Activated T-cell treated with anti-CD3 and anti-CD28 coated beads, Interleukin-2, amount 50 U/mL, for 24 hours (primary cell): ENCODE measurements around the gene ADARB2.
A peak's percentile ranks its signal among the peaks of the same experiment; 100 is the strongest.

Experiments
- DNase-seq: peaks from one replicate; pipeline ENCODE4 v3.0.0-alpha.2; 2020
- H3K27ac Mint-ChIP-seq: 2 replicates; pipeline ENCODE4 v1.8.0; 2020; ENCODE audit warnings: mild to moderate bottlenecking, mixed read lengths
- H3K27me3 Mint-ChIP-seq: 2 replicates; pipeline ENCODE4 v1.8.0; 2020; ENCODE audit warnings: mixed read lengths
- H3K36me3 Mint-ChIP-seq: 2 replicates; pipeline ENCODE4 v1.8.0; 2020; ENCODE audit warnings: low read depth, mixed read lengths
- H3K4me1 Mint-ChIP-seq: 2 replicates; pipeline ENCODE4 v1.8.0; 2020; ENCODE audit warnings: low read depth, mixed read lengths
- H3K4me3 Mint-ChIP-seq: 2 replicates; pipeline ENCODE4 v1.8.0; 2020; ENCODE audit warnings: mild to moderate bottlenecking, moderate library complexity, mixed read lengths
- H3K9me3 Mint-ChIP-seq: 2 replicates; pipeline ENCODE4 v1.8.0; 2020; ENCODE audit warnings: mixed read lengths

The ADARB2 gene

DNA sequence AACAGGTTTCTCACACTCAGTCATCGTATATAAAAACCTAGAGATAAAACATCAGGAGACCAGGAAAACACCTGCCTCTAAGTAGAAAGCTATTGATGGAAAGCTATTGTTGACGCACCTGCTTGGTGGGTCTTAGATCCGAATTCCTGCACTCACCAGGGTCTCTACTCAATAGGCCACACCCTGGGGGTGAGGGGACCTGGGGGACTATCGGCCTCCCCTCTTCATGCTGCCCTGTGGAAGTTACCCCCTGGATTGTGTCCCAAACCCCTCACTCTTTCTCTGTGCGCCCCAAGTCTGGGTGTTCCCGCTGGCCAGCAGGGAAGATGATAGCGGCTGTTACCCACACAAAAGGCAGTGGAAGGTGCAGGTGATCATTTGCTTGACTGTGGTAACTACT lies 368.1 kb downstream of the ADARB2 start:
- no peak for DNase-seq
- Mint-ChIP-seq H3K4me3 (no peak overlapping the region), H3K27me3 (peaks cover 56% of the 10 kb centered on the region), H3K36me3 (no peaks in the 10 kb centered on the region), H3K4me1 (no peaks in the 10 kb centered on the region), H3K9me3 (no peaks in the 10 kb centered on the region), H3K27ac (no peak overlapping the region)

- Mint-ChIP-seq H3K4me3 (no peak overlapping the region), H3K27ac (no peak overlapping the region), H3K36me3 (no peaks in the 10 kb centered on the region), H3K9me3 (no peaks in the 10 kb centered on the region), H3K4me1 (no peaks in the 10 kb centered on the region), H3K27me3 (peaks cover 57% of the 10 kb centered on the region)
- peak; percentile 6 for DNase-seq
Measured at GRCh38 chr10:1368842-1369171, 368.5 kb downstream of the ADARB2 start.

DNA sequence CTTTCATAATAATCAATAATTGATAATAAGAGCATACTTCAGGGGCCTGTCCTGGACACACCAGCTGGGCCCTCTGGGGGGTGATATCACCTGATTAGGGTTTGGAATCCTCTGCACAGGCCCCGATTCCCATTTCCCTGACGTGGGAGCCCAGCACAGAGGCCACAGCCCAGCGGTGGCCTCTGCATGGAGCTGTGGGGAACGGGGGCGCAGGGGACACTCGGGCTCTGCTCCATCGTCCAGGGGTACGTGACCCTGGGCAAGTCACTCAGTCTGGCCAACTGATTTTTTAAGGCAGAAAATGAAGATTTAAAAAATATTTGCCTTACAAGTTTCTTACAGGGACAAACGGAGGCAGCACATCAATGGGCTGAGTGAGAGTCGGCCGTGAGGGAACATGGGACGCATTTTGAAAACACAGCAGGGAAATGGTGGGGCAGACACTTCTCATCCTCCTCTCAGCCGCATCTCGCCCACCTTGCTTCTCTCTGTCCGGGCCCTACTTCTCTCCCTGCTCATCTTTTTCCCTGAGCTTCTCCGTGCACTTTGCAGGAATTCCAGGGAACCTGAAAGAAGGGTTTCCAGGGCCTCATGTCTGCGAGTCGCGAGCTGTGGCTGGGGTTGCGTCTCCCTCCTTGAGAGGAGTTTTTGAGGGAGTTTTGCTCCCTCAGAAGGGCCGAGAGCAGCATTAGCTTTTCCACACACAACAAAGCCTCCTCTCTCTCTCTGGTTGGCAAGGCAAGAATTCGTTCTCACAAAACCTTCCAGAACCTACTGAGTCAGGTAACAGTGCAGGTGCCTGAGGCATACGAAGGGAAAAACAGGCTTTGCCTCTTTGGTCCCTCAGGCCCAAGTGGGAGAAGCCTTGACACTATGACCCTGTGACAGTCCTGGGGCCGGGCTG lies 369.1 kb downstream of the ADARB2 start:
- H3K36me3 Mint-ChIP-seq, result no peaks in the 10 kb centered on the region
- peak; percentile 6 for DNase-seq
- no peak overlapping the region for H3K27ac Mint-ChIP-seq
- peaks cover 57% of the 10 kb centered on the region for H3K27me3 Mint-ChIP-seq
- H3K4me3 Mint-ChIP-seq, result no peak overlapping the region
- H3K4me1 Mint-ChIP-seq, result no peaks in the 10 kb centered on the region
- no peaks in the 10 kb centered on the region for H3K9me3 Mint-ChIP-seq

DNA sequence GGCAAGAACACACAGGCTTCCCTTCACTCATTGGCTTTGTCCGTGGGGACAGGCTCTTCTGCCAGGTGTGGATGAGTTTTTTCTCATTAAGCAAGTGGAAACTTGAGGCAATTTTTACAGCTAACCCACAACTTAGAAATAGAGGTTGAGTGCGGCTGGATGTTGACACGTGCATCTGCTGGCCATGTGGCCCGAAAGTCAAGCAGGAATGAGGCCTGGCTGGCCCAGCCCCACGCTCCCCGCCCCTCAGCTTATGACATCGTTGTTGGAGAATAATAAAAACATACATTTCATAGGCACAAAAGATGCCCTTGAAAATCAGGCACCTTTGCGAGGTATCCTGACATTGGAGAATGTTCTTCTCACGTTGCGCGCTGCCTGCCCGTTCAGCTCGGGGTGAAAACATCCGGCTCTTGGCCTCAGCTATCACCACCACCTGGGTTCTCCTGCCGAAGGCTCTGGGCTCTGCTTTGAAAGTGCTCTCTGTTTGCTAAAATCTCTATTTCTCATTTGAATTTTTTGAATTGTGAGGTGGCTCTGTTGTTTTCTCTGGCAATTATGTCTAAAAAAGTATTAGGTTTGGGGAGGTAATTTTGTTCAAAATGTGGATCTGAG lies 370.4 kb downstream of the ADARB2 start:
- H3K4me3 Mint-ChIP-seq, result no peak overlapping the region
- H3K36me3 Mint-ChIP-seq, result no peaks in the 10 kb centered on the region
- H3K27me3 Mint-ChIP-seq, result peaks cover 64% of the 10 kb centered on the region
- no peak for DNase-seq
- no peaks in the 10 kb centered on the region for H3K9me3 Mint-ChIP-seq
- H3K27ac Mint-ChIP-seq, result no peak overlapping the region
- H3K4me1 Mint-ChIP-seq, result no peaks in the 10 kb centered on the region

DNA sequence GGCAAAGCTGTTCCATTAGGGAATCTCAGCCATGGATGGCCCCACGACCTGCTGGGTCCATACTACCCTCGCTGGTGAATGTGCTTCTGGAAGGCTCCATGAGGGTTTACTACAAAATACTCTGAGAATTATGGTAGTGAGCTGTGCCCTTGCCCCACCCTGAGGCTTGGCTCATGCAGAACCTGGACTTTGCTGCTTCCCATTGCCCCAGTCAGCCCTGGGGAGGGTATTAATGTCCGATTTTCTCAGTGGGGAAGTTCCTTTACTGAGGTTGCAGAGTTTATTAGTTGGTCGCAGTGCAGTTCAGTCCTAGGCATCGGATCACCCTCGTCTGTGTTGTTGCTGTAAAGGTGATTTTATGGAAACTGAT lies 371.0 kb downstream of the ADARB2 start:
- H3K9me3 Mint-ChIP-seq, result no peaks in the 10 kb centered on the region
- no peak overlapping the region for H3K27ac Mint-ChIP-seq
- no peak overlapping the region for H3K4me3 Mint-ChIP-seq
- no peaks in the 10 kb centered on the region for H3K36me3 Mint-ChIP-seq
- DNase-seq, result peak; percentile 2
- peaks cover 68% of the 10 kb centered on the region for H3K27me3 Mint-ChIP-seq
- H3K4me1 Mint-ChIP-seq, result no peaks in the 10 kb centered on the region

DNA sequence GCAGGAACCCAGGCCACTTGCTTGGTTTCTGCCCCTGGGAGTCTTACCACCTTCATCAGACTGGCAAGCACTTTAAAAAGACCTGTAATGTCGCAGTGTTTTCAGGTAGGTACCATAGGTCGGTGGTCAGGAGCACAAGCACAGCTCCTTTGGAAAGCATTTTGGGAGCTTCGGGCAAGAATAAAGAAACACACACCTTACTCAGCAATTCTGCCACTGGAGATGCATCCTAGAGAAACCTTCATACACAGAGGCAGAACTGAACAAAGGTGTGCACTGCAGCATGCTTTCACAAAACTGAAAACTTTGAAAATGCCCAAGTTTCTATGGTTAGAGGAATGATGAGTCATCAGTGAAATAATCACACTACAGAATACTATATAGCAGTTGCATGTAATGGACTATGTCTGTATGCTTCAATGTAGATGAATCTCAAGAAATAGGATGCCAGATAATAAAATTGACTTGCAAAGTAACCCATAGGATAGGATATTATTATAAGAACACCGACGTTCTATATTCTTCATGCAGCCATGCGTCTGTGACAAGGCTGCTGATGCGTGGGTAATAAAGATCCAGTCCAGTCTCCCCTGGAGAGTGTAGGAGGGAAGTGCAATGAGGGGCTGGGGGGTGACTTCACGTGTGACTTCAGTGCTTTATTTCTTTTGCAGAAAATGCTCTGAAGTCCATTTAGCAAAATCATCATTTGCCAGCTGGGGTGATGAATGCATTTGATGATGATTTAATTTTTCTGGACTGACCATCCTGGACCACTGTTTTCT lies 371.6 kb downstream of the ADARB2 start:
- no peak overlapping the region for H3K27ac Mint-ChIP-seq
- no peak overlapping the region for H3K4me3 Mint-ChIP-seq
- peaks cover 72% of the 10 kb centered on the region for H3K27me3 Mint-ChIP-seq
- no peaks in the 10 kb centered on the region for H3K9me3 Mint-ChIP-seq
- no peaks in the 10 kb centered on the region for H3K36me3 Mint-ChIP-seq
- no peak for DNase-seq
- no peaks in the 10 kb centered on the region for H3K4me1 Mint-ChIP-seq

- peak; percentile 11 for DNase-seq
- Mint-ChIP-seq H3K27me3 (peaks cover 77% of the 10 kb centered on the region), H3K27ac (no peak overlapping the region), H3K36me3 (no peaks in the 10 kb centered on the region), H3K4me1 (peaks cover 6% of the 10 kb centered on the region), H3K4me3 (no peak overlapping the region), H3K9me3 (no peaks in the 10 kb centered on the region)
Measured at GRCh38 chr10:1364151-1364910, 373.0 kb downstream of the ADARB2 start.

DNA sequence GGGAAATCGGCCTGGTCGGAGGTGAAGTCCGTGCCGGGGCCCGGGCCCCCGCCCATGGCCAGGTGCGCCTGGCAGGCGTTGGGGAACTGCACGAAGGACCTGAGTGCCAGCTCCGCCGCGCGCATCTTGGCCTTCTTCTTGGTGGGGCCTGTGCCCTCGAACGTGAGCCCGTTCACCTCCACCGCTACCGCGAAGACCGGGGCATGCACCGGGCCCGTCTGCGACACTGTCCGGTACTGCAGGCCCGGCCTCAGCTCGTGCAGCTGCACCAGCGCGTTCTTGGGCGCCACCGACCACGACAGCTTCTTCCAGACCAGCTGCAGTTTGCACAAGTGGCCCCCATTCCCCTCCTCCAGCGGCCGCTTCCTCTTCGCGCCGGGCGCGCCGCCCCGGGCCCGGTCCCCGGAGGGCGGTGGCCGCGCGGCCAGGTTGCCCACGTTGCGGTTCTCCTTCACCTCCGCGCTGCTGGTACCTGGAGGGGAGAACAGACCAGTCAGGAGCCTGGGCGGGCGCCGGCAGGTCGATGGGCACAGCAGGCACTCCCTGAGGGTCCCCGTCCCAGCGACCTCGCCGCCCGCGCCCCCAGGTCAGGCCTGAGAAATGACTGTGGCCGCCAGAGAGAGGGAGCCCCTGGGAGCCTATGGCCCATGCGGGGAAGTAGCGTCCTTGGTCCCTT lies 373.7 kb downstream of the ADARB2 start:
- Mint-ChIP-seq H3K27ac (no peak overlapping the region), H3K27me3 (peaks cover 77% of the 10 kb centered on the region), H3K4me1 (peaks cover 12% of the 10 kb centered on the region), H3K9me3 (no peaks in the 10 kb centered on the region), H3K36me3 (no peaks in the 10 kb centered on the region), H3K4me3 (no peak overlapping the region)
- peak; percentile 19 for DNase-seq

DNA sequence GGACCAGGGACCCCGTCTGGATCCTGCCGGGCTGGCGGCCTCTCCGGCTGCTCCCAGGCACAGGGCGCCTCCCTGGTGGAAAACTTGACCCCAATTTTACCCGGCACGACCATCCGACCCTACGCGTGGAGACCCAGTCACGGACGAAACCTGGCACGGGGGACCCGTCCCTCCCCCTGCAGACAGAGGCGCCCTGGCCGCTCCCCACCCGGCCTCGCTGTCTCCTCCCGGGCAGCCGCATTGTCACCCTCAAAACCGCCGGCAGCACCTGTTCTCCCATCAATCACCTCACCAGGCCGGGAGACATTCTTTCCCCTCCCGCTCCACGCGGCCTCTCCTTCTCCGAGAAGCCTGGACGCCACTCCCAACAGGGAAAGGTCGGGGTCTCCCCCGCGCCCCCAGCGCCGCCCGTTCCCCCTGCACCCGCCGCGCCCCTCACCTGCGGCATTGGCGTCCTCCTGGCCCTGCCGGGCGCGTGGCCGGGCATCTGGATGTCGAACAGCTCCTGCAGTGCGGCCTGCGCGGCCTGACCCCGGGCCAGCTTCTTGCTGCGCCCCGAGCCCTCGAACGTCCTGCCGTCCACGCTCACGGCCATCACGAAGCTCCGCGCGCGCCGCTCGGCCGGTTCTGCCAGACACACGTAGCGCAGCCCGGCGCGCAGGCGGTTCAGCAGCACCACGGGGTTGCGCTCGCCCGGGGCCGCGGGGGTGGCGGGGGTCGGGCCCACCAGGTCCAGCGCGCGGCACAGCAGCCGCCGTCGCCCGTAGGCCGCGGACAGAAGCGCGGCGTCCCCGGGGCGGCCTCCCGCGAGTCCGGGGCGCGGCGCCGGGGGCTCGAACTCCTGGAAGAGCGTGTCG lies 374.5 kb downstream of the ADARB2 start:
- no peak overlapping the region for H3K4me3 Mint-ChIP-seq
- H3K9me3 Mint-ChIP-seq, result no peaks in the 10 kb centered on the region
- peaks cover 14% of the 10 kb centered on the region for H3K4me1 Mint-ChIP-seq
- peak; percentile 16 for DNase-seq
- H3K36me3 Mint-ChIP-seq, result no peaks in the 10 kb centered on the region
- no peak overlapping the region for H3K27ac Mint-ChIP-seq
- peaks cover 76% of the 10 kb centered on the region for H3K27me3 Mint-ChIP-seq

GRCh38 chr10:1361411-1362105 lies 375.8 kb downstream of the ADARB2 start:
- H3K4me3 Mint-ChIP-seq, result no peak overlapping the region
- H3K36me3 Mint-ChIP-seq, result no peaks in the 10 kb centered on the region
- peaks cover 72% of the 10 kb centered on the region for H3K27me3 Mint-ChIP-seq
- H3K27ac Mint-ChIP-seq, result no peak overlapping the region
- peak; percentile 15 for DNase-seq
- H3K9me3 Mint-ChIP-seq, result no peaks in the 10 kb centered on the region
- peaks cover 14% of the 10 kb centered on the region for H3K4me1 Mint-ChIP-seq

GRCh38 chr10:1360558-1361164 lies 376.7 kb downstream of the ADARB2 start:
- peaks cover 65% of the 10 kb centered on the region for H3K27me3 Mint-ChIP-seq
- H3K9me3 Mint-ChIP-seq, result no peaks in the 10 kb centered on the region
- no peak overlapping the region for H3K27ac Mint-ChIP-seq

GRCh38 chr10:1360011-1360557 lies 377.2 kb downstream of the ADARB2 start:
- no peaks in the 10 kb centered on the region for H3K9me3 Mint-ChIP-seq
- H3K4me3 Mint-ChIP-seq, result no peak overlapping the region

More at GRCh38 chr10:1360558-1361164, 376.7 kb downstream of the ADARB2 start:
- Mint-ChIP-seq H3K4me1 (peaks cover 14% of the 10 kb centered on the region), H3K36me3 (no peaks in the 10 kb centered on the region), H3K4me3 (no peak overlapping the region)
- peak; percentile 21 for DNase-seq

More at GRCh38 chr10:1360011-1360557, 377.2 kb downstream of the ADARB2 start:
- Mint-ChIP-seq H3K27me3 (peaks cover 60% of the 10 kb centered on the region), H3K27ac (no peak overlapping the region), H3K4me1 (peaks cover 14% of the 10 kb centered on the region), H3K36me3 (no peaks in the 10 kb centered on the region)
- no peak for DNase-seq
